Measurements from ENCODE around the gene CCDC137.

The CCDC137 gene

DNA sequence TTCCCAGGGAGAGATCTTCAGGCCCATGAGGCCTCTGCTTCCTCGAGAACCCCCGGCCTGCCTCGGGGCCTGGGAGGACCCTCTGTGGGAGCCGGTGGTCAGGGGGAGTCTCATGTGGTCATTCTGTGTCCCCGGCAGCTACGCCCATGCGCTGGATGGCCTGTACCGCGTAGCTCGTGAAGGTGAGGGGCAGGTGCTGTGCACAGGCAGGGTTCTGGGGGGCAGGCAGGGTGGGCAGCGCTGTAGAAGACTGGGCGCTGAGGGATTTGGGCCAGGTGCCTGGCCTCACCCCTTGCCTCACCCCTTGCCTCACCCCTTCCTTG, 50.1 kb downstream of the CCDC137 start:
- DNase-seq: no peak

DNA sequence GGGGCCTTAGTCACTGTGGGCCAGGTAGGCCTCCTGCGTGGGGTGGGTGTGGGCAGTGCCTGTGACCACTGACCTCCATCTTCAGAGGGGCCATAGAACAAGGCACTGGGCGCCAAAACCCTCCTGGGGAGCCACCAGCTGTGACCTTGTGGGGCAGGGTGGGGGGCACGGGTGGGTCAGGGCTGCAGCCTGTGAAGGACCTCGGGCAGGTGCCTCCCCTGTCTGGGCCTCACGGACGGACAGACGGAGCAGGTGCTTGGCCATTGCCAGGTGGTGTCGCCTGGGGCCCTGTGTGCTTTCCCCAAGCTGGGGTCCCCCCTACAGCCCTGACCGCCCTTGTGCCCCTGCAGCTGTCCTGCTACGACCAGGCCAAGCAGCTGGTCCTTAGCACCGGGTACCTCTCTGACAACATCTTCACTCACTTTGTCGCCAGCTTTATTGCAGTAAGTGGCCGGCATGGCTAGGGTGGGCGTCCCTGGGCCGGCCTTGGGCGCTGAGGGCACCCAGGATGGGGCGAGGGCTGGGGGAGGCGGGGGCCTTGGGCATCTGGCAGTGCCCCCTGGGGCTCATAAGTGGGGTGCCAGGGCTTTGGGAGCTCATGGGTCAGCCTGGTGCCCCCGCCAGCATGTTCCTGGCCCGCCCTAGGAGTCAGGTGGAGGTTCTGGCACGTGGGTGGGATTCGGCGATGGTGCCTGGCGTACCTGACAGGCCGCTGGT, 50.7 kb downstream of the CCDC137 start:
- no peak for DNase-seq

DNA sequence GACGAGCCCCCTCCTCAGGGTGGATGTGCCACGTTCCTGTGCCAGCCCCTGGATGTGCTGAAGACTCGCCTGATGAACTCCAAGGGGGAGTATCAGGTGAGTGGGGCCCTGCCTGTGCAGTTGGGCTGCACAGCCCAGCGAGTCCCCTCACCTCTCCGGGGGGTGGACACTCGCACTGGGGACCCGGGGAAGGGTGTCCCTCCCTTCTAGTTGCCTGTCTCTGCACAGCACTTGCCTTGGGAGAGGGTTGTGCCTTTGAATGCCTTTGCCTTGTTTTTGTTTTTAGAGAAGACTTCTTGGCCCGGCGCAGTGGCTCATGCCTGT, 51.2 kb downstream of the CCDC137 start:
- no peak for DNase-seq

DNA sequence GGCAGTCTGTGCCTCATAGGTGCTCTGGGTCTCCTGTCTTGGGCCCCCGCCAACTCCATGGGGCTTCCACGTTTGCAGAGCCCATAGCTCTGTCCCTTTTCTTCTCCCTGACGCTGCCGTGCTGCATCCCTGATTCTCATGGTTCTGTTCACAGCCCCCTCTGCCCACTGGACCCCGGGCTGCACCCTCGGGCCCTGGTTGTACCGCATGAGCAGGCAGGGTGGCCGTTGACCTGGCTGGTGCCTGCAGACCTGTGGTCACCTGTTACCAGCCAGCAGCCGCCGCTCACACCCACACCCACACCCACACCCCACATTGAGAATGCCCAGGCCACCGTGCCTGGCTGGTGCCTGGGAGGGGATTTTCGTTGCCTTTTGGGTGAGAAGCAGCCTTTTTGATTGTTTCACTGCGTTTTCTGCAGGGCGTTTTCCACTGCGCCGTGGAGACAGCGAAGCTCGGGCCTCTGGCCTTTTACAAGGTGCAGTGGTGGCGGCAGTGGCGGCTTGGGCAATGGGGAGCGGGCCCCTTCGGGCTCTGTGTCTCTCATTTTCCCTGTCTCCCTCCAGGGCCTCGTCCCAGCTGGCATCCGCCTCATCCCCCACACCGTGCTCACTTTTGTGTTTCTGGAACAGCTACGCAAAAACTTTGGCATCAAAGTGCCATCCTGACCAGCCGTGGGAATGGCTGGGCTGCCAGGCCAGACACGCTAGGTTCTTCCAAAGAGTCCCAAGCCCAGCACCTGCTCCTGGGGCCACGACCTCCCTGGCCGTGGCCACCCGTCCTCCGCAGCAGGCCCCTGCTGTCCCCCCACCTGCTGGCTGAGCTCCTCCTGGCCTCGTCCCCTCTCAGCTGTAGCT, 53.1 kb downstream of the CCDC137 start:
- no peak for DNase-seq

DNA sequence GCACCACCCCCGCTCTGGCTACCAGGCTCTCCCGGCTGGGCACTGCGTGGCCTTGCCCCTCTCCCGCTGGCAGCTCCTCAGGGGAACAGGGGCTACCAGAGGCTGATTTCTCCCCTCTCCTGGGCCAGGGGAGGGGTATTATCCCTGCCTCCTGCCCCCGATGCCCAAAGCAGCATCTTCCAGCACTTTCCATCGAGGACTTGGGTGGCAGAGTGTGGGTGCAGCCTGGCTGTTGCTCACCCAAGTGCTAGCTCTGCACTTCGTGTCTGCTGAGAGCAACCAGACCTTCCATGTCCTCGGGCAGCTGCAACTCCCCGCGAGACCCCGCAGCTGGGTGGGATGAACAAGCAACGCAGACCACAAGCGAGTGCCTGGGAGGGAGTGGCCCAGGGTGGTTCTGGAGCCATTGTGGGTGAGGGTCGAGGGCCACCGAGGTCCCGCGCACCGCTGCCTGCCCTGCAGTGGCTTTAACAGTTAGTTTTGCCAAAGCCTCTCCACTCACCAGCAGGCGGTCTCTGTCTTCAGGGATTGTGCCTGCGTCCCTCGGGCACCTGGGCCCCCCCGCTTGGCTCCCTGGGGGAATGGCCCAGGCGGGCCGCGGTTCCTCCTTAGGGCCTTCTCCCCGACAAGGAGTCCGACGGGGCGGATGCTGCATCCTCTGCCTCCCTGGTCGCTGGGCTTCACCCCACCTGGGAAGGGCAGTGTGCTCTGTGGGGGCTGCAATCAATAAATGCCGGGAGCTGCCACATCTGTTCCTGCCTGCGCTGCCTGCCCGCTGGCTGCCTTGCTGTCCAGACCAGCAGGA, 53.9 kb downstream of the CCDC137 start:
- DNase-seq: no peak

DNA sequence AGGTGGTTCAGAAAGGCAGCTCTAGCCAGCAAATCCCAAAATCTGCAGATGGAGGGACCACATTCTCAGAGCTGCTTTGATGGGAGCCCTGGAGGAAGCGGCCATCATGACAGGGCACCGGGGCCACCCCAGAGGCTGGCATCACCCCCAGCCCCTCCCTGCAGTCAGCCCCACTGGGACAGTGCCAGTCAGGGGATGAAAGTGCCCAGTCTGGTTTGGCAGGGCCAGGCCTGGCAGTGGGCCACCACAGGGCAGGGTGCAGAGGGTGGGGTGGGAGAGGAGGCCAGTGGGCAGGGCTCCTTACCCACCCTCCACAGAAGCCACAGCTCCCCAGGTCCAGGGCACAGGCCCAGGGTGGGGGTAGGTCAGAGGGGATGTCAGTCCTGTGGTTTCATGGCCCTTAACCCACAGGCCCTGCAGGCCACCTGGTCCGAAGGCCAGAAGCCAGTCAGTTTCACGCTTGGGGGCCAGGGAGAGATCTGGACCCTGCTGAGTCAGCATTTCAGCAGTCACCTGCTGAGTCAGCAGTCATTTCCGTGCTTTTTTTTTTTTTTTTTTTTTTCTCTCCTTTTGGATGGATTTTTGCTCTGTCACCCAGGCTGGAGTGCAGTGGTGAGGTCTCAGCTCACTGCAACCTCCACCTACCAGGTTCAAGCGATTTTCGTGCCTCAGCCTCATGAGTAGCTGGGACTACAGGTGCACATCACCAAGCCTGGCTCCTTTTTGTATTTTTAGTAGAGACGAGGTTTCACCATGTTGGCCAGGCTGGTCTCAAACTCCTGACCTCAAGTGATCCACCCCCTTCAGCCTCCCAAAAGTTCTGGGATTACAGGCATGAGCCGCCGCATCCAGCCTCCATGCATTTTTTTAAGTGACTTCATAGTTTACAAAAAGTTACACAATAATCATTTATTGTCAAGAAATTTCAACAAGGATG, 55.9 kb downstream of the CCDC137 start:
- DNase-seq: no peak
